Measurements from ENCODE around the gene ITGA11. TPM values are rescaled to one million over a fixed set of nuclear protein-coding genes. Genes with fewer than 3 reads are reported as not detected.

Gene ITGA11
- total and polyA plus RNA-seq, 2 donors (not counting 1 experiment from before 2014, with no cell fraction given), result 21.5 to 29.6 TPM

GRCh38 chr15:68450192-68450591 is 18.2 kb upstream of the ITGA11 start:
- H3K36me3 ChIP-seq (ENCODE audit: control insufficient read depth, insufficient read depth, low read length), result no peaks in the 10 kb centered on the region

GRCh38 chr15:68449389-68449788 is 17.4 kb upstream of the ITGA11 start:
- Histone ChIP-seq H3K4me2 (ENCODE audit: extremely low read depth, insufficient read depth, low read length) (no peak overlapping the region), H4K20me1 (ENCODE audit: control insufficient read depth, extremely low read depth, insufficient read depth, low read length) (no peaks in the 10 kb centered on the region), H3K27me3 (ENCODE audit: control insufficient read depth, insufficient read depth, low read length) (peaks cover 21% of the 10 kb centered on the region), H3K79me2 (ENCODE audit: control insufficient read depth, insufficient read depth, low read length) (no peaks in the 10 kb centered on the region), H3K4me1 (ENCODE audit: control insufficient read depth, extremely low read depth, insufficient read depth, low read length) (no peaks in the 10 kb centered on the region), H3K36me3 (ENCODE audit: control insufficient read depth, insufficient read depth, low read length) (no peaks in the 10 kb centered on the region), H3K9ac (ENCODE audit: insufficient read depth, low read length) (no peak overlapping the region), H3K27ac (ENCODE audit: insufficient read depth, low read length) (no peak overlapping the region), H3K4me3 (replicated peaks in 1 of 4; ENCODE audit: control extremely low read depth in 1 of 4, insufficient read depth in 1 of 4, low read depth in 3 of 4, low read length in 4 of 4) (no peak overlapping the region), H3K9me3 (ENCODE audit: control insufficient read depth, insufficient read depth, low read depth, low read length) (no peaks in the 10 kb centered on the region), H2AFZ (ENCODE audit: low read length) (no peak overlapping the region)
- TF ChIP-seq CTCF (conservative IDR thresholded peaks at IDR 0.05 in 1 of 2, IDR thresholded peaks at IDR 0.05 in 1 of 2; ENCODE audit: low read depth in 1 of 2, low read length in 2 of 2), result no peak
- no peak for TF ChIP-seq EZH2 (IDR thresholded peaks at IDR 0.05; ENCODE audit: low read length, missing control alignments)
- no peak for DNase-seq (ENCODE audit: low read depth in 2 of 2)

More at GRCh38 chr15:68450192-68450591, 18.2 kb upstream of the ITGA11 start:
- H4K20me1 ChIP-seq (ENCODE audit: control insufficient read depth, extremely low read depth, insufficient read depth, low read length), result no peaks in the 10 kb centered on the region
- no peaks in the 10 kb centered on the region for H3K9me3 ChIP-seq (ENCODE audit: control insufficient read depth, insufficient read depth, low read depth, low read length)
- no peak overlapping the region for H3K4me2 ChIP-seq (ENCODE audit: extremely low read depth, insufficient read depth, low read length)
- no peaks in the 10 kb centered on the region for H3K79me2 ChIP-seq (ENCODE audit: control insufficient read depth, insufficient read depth, low read length)
- H3K9ac ChIP-seq (ENCODE audit: insufficient read depth, low read length), result no peak overlapping the region
- TF ChIP-seq CTCF (conservative IDR thresholded peaks at IDR 0.05 in 1 of 2, IDR thresholded peaks at IDR 0.05 in 1 of 2; ENCODE audit: low read depth in 1 of 2, low read length in 2 of 2), result no peak
- TF ChIP-seq EZH2 (IDR thresholded peaks at IDR 0.05; ENCODE audit: low read length, missing control alignments), result no peak
- peaks cover 21% of the 10 kb centered on the region for H3K27me3 ChIP-seq (ENCODE audit: control insufficient read depth, insufficient read depth, low read length)
- DNase-seq (ENCODE audit: low read depth in 2 of 2), result no peak
- H2AFZ ChIP-seq (ENCODE audit: low read length), result no peak overlapping the region
- no peak overlapping the region for H3K4me3 ChIP-seq (replicated peaks in 1 of 4; ENCODE audit: control extremely low read depth in 1 of 4, insufficient read depth in 1 of 4, low read depth in 3 of 4, low read length in 4 of 4)
- H3K27ac ChIP-seq (ENCODE audit: insufficient read depth, low read length), result no peak overlapping the region
- no peaks in the 10 kb centered on the region for H3K4me1 ChIP-seq (ENCODE audit: control insufficient read depth, extremely low read depth, insufficient read depth, low read length)

- Histone ChIP-seq H3K9me3 (ENCODE audit: control insufficient read depth, insufficient read depth, low read depth, low read length) (no peaks in the 10 kb centered on the region), H3K36me3 (ENCODE audit: control insufficient read depth, insufficient read depth, low read length) (no peaks in the 10 kb centered on the region), H3K4me1 (ENCODE audit: control insufficient read depth, extremely low read depth, insufficient read depth, low read length) (no peaks in the 10 kb centered on the region), H3K4me3 (replicated peaks in 1 of 4; ENCODE audit: control extremely low read depth in 1 of 4, insufficient read depth in 1 of 4, low read depth in 3 of 4, low read length in 4 of 4) (no peak overlapping the region), H3K79me2 (ENCODE audit: control insufficient read depth, insufficient read depth, low read length) (no peaks in the 10 kb centered on the region), H3K27ac (ENCODE audit: insufficient read depth, low read length) (no peak overlapping the region), H4K20me1 (ENCODE audit: control insufficient read depth, extremely low read depth, insufficient read depth, low read length) (no peaks in the 10 kb centered on the region), H3K4me2 (ENCODE audit: extremely low read depth, insufficient read depth, low read length) (no peak overlapping the region), H3K9ac (ENCODE audit: insufficient read depth, low read length) (no peak overlapping the region), H3K27me3 (ENCODE audit: control insufficient read depth, insufficient read depth, low read length) (peaks cover 21% of the 10 kb centered on the region), H2AFZ (ENCODE audit: low read length) (no peak overlapping the region)
- DNase-seq (ENCODE audit: low read depth in 2 of 2), result no peak
- no peak for TF ChIP-seq CTCF (conservative IDR thresholded peaks at IDR 0.05 in 1 of 2, IDR thresholded peaks at IDR 0.05 in 1 of 2; ENCODE audit: low read depth in 1 of 2, low read length in 2 of 2)
- TF ChIP-seq EZH2 (IDR thresholded peaks at IDR 0.05; ENCODE audit: low read length, missing control alignments), result no peak
Measured at GRCh38 chr15:68447976-68448755, 16.2 kb upstream of the ITGA11 start.

Data from fibroblast of lung (primary cell).